Measurements from ENCODE around the gene KIAA1191. TPM values are rescaled to one million over a fixed set of nuclear protein-coding genes. Genes with fewer than 3 reads are reported as not detected.

The KIAA1191 gene
- total RNA-seq, 1 donor from 2014 or later: 63.4 TPM

DNA sequence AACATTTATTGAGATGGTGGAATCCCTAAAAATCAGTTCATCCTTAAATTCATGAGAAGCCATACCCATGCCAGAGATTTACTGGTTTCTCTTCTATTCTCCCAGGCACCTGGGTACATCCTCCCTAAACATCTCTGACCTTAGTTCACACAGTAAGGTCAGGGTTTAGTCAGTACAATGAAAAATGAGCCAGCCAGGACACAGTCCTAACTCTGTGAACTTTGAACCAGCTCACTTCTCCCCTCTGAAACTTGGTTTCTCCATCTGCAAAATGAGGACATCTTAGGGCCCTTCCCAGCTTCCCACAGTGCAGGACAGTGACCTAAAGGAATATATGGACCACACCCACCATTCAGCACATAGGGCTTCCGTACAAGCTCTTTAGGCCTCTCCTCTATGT, 24.9 kb upstream of the KIAA1191 start:
- no peaks in the 10 kb centered on the region for H3K27me3 Mint-ChIP-seq (ENCODE audit: insufficient read depth)
- peak overlapping the region; percentile 100 for H3K4me3 Mint-ChIP-seq
- no peaks in the 10 kb centered on the region for H3K9me3 Mint-ChIP-seq
- intact Hi-C loops (cut with micrococcal nuclease): loop anchor here (5.0 to 10.0 kb wide), 2 partner anchors 149 to 1168 kb away; partner anchors contain the start of genes FAM193B and SIMC1
- H3K27ac Mint-ChIP-seq: peak overlapping the region; percentile 21
- peaks cover 36% of the 10 kb centered on the region for H3K4me1 Mint-ChIP-seq (ENCODE audit: low read depth)
- DNase-seq (ENCODE audit: low spot score): no peak
- peaks cover 52% of the 10 kb centered on the region for H3K36me3 Mint-ChIP-seq (ENCODE audit: low read depth)

DNA sequence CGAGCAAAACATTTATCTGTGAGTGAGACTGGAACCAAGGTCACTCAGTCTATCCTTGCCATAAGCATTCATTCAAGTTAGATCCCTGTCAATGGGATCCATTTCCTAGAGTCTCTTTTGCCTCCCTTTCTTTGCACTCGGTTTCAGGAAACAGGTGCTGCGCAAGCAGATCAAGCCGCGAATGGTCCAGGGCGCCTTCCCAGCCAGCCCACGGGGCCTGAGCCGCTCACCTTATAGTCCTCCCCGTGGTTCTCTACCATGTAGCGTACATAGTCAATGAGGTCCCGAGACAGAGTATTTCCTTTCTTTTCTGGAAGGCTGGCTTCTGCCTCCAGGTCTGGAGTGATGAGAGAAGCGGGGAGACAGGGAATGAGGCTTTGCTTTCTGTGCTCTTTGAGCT, 23.4 kb upstream of the KIAA1191 start:
- Mint-ChIP-seq H3K4me3 (peak overlapping the region; percentile 50), H3K27ac (no peak overlapping the region), H3K27me3 (ENCODE audit: insufficient read depth) (no peaks in the 10 kb centered on the region), H3K36me3 (ENCODE audit: low read depth) (peaks cover 52% of the 10 kb centered on the region), H3K4me1 (ENCODE audit: low read depth) (peaks cover 30% of the 10 kb centered on the region), H3K9me3 (no peaks in the 10 kb centered on the region)
- intact Hi-C loops (cut with micrococcal nuclease): loop anchor here (5.0 to 10.0 kb wide), 2 partner anchors 148 to 1170 kb away; partner anchors contain the start of genes FAM193B and SIMC1
- no peak for DNase-seq (ENCODE audit: low spot score)

DNA sequence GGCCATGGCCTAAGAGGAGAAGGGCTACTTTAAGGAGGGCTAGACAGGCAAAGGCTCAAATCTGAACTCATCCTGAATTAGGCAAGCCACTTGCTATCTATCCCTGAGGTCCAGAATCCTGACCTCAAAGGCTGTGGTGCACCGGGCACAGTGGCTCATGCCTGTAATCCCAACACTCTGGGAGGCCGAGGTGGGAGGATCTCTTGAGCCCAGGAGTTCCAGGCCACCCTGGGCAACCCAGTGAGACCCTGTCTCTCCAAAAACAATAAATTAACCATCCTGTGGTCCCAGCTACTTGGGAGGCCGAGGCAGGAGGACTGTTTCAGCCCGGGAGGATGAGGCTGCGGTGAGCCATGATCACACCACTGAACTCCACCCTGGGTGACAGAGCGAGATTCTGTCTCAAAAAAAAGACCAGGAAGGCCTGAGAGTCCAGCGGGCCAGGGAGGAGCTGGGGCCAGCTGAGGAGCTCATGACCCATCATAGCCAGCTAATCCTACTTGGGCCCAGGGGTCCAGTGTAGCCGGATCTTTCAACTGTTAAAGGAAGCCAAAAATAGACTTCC, 22.9 kb upstream of the KIAA1191 start:
- H3K27me3 Mint-ChIP-seq (ENCODE audit: insufficient read depth): no peaks in the 10 kb centered on the region

DNA sequence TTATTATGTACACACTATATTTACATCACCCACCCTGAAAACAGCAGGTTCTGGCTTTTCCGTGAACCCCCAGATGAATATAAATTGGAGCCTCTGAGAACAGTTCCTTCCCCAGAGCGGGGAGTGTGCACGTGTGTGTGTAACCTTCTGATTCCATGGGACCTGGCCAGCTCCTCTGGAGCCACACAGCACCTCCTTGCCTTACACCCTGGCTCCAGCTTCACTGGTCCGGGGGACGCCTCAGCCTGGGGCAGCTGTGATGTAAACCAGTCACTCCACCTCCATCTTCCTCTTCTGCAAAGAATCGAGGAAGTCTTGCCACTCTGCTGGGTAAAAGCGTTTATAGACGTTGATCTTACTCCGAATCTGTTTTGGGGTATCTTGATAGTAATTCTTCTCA, 22.4 kb upstream of the KIAA1191 start:
- H3K9me3 Mint-ChIP-seq: no peaks in the 10 kb centered on the region
- H3K4me3 Mint-ChIP-seq: no peak overlapping the region
- H3K27ac Mint-ChIP-seq: no peak overlapping the region
- no peaks in the 10 kb centered on the region for H3K27me3 Mint-ChIP-seq (ENCODE audit: insufficient read depth)
- DNase-seq (ENCODE audit: low spot score): no peak
- peaks cover 25% of the 10 kb centered on the region for H3K4me1 Mint-ChIP-seq (ENCODE audit: low read depth)
- intact Hi-C loops (cut with micrococcal nuclease): loop anchor here (10.0 kb wide), 1 partner anchor 1171 kb away; the partner anchor contains the start of gene FAM193B
- H3K36me3 Mint-ChIP-seq (ENCODE audit: low read depth): peaks cover 52% of the 10 kb centered on the region

More for the DNA sequence above, 22.9 kb upstream of the KIAA1191 start:
- Mint-ChIP-seq H3K27ac (no peak overlapping the region), H3K36me3 (ENCODE audit: low read depth) (peaks cover 52% of the 10 kb centered on the region), H3K4me3 (no peak overlapping the region), H3K4me1 (ENCODE audit: low read depth) (peaks cover 27% of the 10 kb centered on the region), H3K9me3 (no peaks in the 10 kb centered on the region)
- intact Hi-C loops (cut with micrococcal nuclease): loop anchor here (10.0 kb wide), 1 partner anchor 1170 kb away; the partner anchor contains the start of gene FAM193B
- no peak for DNase-seq (ENCODE audit: low spot score)

DNA sequence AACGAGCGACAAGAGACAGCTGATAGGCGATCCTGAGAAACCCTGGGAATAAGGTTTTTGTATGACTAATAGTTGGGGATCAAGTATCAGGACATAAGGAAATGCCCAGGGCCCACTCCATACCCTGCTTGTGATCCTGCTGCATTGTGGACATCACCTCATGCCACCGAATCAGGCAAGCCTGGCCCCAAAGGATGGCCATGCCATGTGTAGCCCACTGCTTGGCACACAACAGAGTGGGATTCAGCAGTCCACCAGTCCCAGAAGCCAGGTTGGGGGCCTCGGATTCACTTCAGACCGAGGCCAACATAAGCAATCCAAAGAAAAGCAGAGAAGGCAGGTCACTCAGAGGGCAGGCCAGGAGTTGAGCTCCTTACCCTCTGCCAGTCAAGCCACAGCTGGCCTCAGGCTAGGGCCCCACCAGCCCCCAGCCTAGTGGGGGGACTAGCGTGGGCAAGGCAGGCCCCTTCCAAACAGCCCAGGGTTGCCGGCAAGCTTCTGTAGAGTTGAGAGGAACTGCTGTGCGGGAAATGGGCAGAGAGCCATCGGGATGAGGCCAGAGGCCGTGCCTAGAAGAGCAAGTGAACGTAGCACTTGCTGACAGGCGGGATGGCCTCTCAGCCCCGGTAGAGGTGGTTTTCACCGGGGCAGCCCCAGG, 21.8 kb upstream of the KIAA1191 start:
- peaks cover 52% of the 10 kb centered on the region for H3K36me3 Mint-ChIP-seq (ENCODE audit: low read depth)

DNA sequence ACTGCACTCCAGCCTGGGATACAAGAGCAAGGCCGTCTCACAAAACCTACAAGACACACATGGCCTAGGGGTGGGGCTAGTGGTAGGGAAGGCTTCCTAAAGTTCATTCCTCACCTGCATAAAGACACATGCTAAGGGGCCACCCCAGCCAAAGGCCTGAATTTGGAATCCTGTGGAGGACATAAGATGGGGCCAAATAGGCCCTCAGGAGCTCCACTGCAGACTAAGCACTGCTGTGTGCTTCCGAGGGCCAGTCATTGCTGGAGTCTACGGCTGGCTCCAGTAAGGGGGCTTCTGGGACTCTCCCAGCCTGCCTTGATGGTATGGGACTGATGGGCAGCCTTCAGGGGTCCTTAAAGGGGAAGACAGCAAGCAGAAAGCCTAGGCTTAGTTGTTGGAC, 21.2 kb upstream of the KIAA1191 start:
- Mint-ChIP-seq H3K27me3 (ENCODE audit: insufficient read depth) (no peaks in the 10 kb centered on the region), H3K4me3 (no peak overlapping the region), H3K4me1 (ENCODE audit: low read depth) (peaks cover 22% of the 10 kb centered on the region), H3K36me3 (ENCODE audit: low read depth) (peaks cover 48% of the 10 kb centered on the region), H3K9me3 (no peaks in the 10 kb centered on the region), H3K27ac (no peak overlapping the region)
- intact Hi-C loops (cut with micrococcal nuclease): loop anchor here (10.0 kb wide), 1 partner anchor 1172 kb away; the partner anchor contains the start of gene FAM193B
- DNase-seq (ENCODE audit: low spot score): no peak

More for the DNA sequence above, 21.8 kb upstream of the KIAA1191 start:
- H3K4me1 Mint-ChIP-seq (ENCODE audit: low read depth): peaks cover 25% of the 10 kb centered on the region
- H3K4me3 Mint-ChIP-seq: no peak overlapping the region
- intact Hi-C loops (cut with micrococcal nuclease): loop anchor here (10.0 kb wide), 1 partner anchor 1171 kb away; the partner anchor contains the start of gene FAM193B
- H3K27me3 Mint-ChIP-seq (ENCODE audit: insufficient read depth): no peaks in the 10 kb centered on the region
- DNase-seq (ENCODE audit: low spot score): no peak
- H3K27ac Mint-ChIP-seq: no peak overlapping the region
- H3K9me3 Mint-ChIP-seq: no peaks in the 10 kb centered on the region

DNA sequence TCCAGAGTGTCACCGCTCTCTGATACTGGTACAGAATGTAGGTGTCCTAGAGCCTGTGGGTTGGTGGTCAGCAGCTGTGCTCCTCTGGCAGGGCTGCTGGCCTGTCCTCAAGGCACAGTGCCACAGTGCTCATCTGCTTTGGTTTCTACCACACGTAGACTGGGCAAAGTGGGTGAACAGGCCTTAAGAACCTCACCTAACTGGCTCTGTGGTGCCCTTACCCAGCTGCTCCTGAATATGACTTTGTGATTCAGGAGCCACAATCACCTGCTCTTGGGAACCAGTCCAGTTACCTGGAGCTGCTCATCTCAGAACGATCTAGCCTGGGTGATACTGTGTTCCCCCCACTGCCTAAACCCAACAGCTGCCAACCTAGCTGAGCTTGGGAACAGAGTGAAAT, 20.4 kb upstream of the KIAA1191 start:
- DNase-seq (ENCODE audit: low spot score): no peak
- Mint-ChIP-seq H3K9me3 (no peaks in the 10 kb centered on the region), H3K36me3 (ENCODE audit: low read depth) (peaks cover 41% of the 10 kb centered on the region), H3K4me1 (ENCODE audit: low read depth) (peaks cover 15% of the 10 kb centered on the region), H3K4me3 (no peak overlapping the region), H3K27ac (no peak overlapping the region), H3K27me3 (ENCODE audit: insufficient read depth) (no peaks in the 10 kb centered on the region)
- intact Hi-C loops (cut with micrococcal nuclease): loop anchor here (10.0 kb wide), 1 partner anchor 1173 kb away; the partner anchor contains the start of gene FAM193B

DNA sequence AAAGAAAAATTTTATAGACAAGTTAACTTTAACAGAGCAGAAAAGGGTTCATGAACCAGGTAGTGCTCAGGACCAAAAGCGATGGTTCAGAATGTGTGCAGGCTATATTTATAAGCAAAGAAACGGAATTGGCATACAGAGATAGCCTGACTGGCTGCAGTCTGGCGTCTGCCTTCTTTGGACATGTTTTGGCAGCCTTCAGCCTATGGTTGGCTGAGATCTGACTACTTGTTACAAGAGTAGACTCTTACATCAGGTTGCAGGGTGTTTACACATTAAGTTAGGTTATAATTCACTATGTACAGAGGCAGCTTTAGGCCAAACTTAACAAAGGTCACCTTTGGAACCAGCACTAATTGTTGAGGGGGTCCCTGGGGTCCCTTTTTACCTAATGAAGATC, 19.9 kb upstream of the KIAA1191 start:
- no peaks in the 10 kb centered on the region for H3K9me3 Mint-ChIP-seq
- no peak overlapping the region for H3K27ac Mint-ChIP-seq
- no peaks in the 10 kb centered on the region for H3K27me3 Mint-ChIP-seq (ENCODE audit: insufficient read depth)
- H3K4me1 Mint-ChIP-seq (ENCODE audit: low read depth): peaks cover 9% of the 10 kb centered on the region
- no peak for DNase-seq (ENCODE audit: low spot score)
- H3K4me3 Mint-ChIP-seq: no peak overlapping the region
- intact Hi-C loops (cut with micrococcal nuclease): loop anchor here (10.0 kb wide), 1 partner anchor 1173 kb away; the partner anchor contains the start of gene FAM193B
- peaks cover 35% of the 10 kb centered on the region for H3K36me3 Mint-ChIP-seq (ENCODE audit: low read depth)

DNA sequence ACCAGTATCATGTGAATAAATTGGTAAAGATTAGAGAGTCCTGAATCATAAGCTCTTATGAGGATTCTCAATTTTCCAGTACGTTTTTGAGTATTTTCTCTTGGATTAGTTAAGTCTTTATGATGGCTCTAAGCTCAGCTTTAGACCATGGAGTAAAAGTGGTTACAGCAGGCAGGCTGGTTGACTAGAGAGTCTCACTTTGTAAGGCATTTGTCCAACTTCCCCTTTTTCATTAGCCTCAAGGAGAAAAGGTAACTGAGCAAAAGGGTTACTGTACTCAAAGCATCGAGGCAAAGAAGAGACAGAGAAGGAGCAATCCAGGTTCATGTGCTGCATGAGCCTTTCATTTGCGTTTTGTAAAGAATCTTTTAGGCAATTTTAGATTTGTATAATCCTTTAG, 18.3 kb upstream of the KIAA1191 start:
- Mint-ChIP-seq H3K27me3 (ENCODE audit: insufficient read depth) (no peaks in the 10 kb centered on the region), H3K9me3 (no peaks in the 10 kb centered on the region)

DNA sequence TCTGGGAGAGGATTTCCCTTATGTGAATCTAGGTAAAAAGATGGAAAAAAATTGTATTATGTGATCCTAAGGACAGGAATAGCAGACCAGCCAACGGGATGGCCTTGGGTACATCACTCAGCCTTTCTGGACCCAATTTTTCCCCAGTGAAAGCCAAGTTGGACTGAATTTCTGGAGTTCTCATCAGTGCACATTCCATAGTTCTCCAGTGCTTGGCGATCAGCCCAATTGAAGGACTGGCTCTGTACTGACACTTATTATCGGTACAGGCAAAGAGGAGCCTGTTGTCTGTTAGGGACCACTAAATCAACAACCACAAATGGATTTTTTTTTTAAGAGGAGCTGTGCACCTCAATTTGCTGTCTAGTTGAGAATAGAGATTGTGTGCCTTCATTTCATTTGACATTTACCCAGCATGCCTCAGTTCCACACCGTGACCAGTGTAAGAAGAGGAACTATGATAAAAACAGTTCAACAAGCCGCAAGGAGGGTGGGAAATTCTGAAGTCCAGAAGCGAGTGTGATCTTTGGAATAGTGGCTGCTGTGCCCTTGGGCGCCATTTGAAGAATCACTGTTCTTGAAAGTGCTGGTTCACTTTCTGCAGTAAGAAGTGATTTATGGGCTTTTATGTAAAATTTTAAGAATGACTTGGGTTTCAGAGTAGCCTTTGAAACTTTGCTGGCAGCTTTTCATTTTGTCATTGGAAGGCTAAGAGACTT, 11.7 kb upstream of the KIAA1191 start:
- H3K27me3 Mint-ChIP-seq (ENCODE audit: insufficient read depth): no peaks in the 10 kb centered on the region
- H3K27ac Mint-ChIP-seq: no peak overlapping the region
- no peak overlapping the region for H3K4me3 Mint-ChIP-seq
- DNase-seq (ENCODE audit: low spot score): no peak
- H3K9me3 Mint-ChIP-seq: no peaks in the 10 kb centered on the region
- H3K4me1 Mint-ChIP-seq (ENCODE audit: low read depth): no peaks in the 10 kb centered on the region
- H3K36me3 Mint-ChIP-seq (ENCODE audit: low read depth): peaks cover 13% of the 10 kb centered on the region
- intact Hi-C loops (cut with micrococcal nuclease): no loop called here

More for the DNA sequence above, 18.3 kb upstream of the KIAA1191 start:
- Mint-ChIP-seq H3K4me3 (no peak overlapping the region), H3K4me1 (ENCODE audit: low read depth) (no peaks in the 10 kb centered on the region), H3K36me3 (ENCODE audit: low read depth) (peaks cover 22% of the 10 kb centered on the region), H3K27ac (no peak overlapping the region)
- intact Hi-C loops (cut with micrococcal nuclease): loop anchor here (10.0 kb wide), 1 partner anchor 1175 kb away; the partner anchor contains the start of gene FAM193B
- no peak for DNase-seq (ENCODE audit: low spot score)

DNA sequence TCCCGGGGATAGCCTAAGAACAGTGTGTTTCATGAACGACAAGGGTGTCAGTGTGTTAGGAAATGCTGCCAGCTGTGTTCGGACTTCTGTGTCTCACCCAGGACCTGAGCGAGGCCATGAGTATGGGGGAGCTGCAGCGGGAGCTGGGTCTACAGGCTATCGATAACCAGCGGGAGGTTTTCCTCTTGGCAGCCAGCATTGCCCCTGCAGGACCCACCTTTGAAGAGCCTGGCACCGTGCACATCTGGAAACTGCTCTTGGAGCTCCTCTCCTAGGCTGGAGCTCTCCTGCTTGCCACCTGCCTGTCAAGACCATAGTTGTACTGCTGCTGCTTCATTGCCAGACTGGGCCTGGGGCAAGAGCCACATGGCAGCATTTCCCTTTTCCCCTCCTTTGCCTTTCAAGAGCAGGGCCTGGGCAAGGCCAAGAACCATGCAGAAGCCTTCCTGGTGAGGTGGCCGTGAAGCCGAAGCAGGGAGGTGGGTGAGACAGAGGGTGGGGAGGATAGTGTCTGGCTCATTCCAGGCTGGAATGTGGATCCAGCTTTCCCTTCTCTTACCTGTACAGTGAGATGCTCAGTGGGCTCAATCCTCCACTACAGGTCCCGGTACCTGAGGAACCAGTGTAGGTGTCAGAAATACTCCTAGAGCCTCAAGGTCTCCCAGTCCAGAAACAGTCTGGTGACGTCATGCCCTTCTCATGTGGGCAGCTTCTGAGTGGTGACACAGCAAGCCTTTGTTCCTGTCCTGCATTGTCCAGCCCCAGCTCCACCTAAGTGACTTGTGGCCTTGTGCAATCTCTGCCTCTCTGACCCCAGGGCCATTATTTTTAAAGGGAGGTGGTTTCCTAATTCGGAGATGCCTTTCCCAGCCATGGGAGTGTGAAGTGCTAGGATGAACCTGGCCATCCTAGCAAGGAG, 10.3 kb upstream of the KIAA1191 start:
- Mint-ChIP-seq H3K4me3 (no peak overlapping the region), H3K9me3 (no peaks in the 10 kb centered on the region), H3K27ac (no peak overlapping the region), H3K27me3 (ENCODE audit: insufficient read depth) (no peaks in the 10 kb centered on the region), H3K36me3 (ENCODE audit: low read depth) (peaks cover 25% of the 10 kb centered on the region), H3K4me1 (ENCODE audit: low read depth) (peaks cover 5% of the 10 kb centered on the region)
- DNase-seq (ENCODE audit: low spot score): no peak
- intact Hi-C loops (cut with micrococcal nuclease): no loop called here
